WTC11 (cell line): ENCODE measurements around the gene CORO2B. TPM values are rescaled to one million over a fixed set of nuclear protein-coding genes. Genes with fewer than 3 reads are reported as not detected.

Source experiments
- ATAC-seq: fragments of 200-7000 bp; cut with Tn5 transposase; 2 replicates; pipeline ENCODE4 v1.10.0; 2021; ENCODE audit warnings: mild to moderate bottlenecking, moderate library complexity
- CTCF ChIA-PET: fragments of 300-600 bp; sonication (Branson Sonifier 250); formaldehyde crosslinking; loops from one replicate; lab custom pipeline; 2021; ENCODE audit warnings: antibody characterized with exemption; lab: Charles Lee
- POLR2A ChIA-PET: fragments of 350-600 bp; sonication (Branson Sonifier 250); formaldehyde crosslinking; loops from one replicate; lab custom pipeline; 2021; ENCODE audit warnings: antibody characterized with exemption; lab: Charles Lee
- DNase-seq: peaks from one replicate; pipeline ENCODE4 v3.0.0; 2021; ENCODE audit warnings: low spot score
- H3K27ac Mint-ChIP-seq: 2 replicates; pipeline ENCODE4 v1.8.0; 2021; ENCODE audit warnings: mixed read lengths
- H3K27me3 Mint-ChIP-seq: 2 replicates; pipeline ENCODE4 v1.8.0; 2021; ENCODE audit warnings: low read depth, mild to moderate bottlenecking, moderate library complexity, mixed read lengths
- H3K36me3 Mint-ChIP-seq: 2 replicates; pipeline ENCODE4 v1.8.0; 2021; ENCODE audit warnings: mixed read lengths
- H3K4me1 Mint-ChIP-seq: 2 replicates; pipeline ENCODE4 v1.8.0; 2022; ENCODE audit warnings: mixed read lengths
- H3K4me3 Mint-ChIP-seq: 2 replicates; pipeline ENCODE4 v1.8.0; 2021; ENCODE audit warnings: mild to moderate bottlenecking, moderate library complexity, mixed read lengths
- H3K9me3 Mint-ChIP-seq: 2 replicates; pipeline ENCODE4 v1.8.0; 2021; ENCODE audit warnings: mixed read lengths
- IRF2 ChIP-seq: sonication (generic); formaldehyde crosslinking; IDR thresholded peaks from 2 replicates; pipeline ENCODE4 v1.8.0; 2022; ENCODE audit warnings: low read depth, missing genetic modification reagents, borderline replicate concordance
- MXD4 ChIP-seq: fragments of 250-450 bp; sonication (Bioruptor Pico); IDR thresholded peaks from 2 replicates; pipeline ENCODE4 v1.8.0; 2021; ENCODE audit warnings: mild to moderate bottlenecking, moderate library complexity, borderline replicate concordance
- NFYB ChIP-seq: sonication (generic); formaldehyde crosslinking; conservative IDR thresholded peaks from 2 replicates; pipeline ENCODE4 v1.8.0; 2022; ENCODE audit warnings: low read depth, missing genetic modification reagents
- NR3C1 ChIP-seq: sonication (generic); formaldehyde crosslinking; conservative IDR thresholded peaks from 2 replicates; pipeline ENCODE4 v1.8.1; 2023; ENCODE audit warnings: low read depth, mild to moderate bottlenecking, missing genetic modification reagents
- RELA ChIP-seq: sonication (generic); formaldehyde crosslinking; IDR thresholded peaks from 2 replicates; pipeline ENCODE4 v1.8.1; 2022; ENCODE audit warnings: missing genetic modification reagents, mild to moderate bottlenecking, borderline replicate concordance
- TP53 ChIP-seq: sonication (generic); formaldehyde crosslinking; IDR thresholded peaks from 2 replicates; pipeline ENCODE4 v1.8.1; 2023; ENCODE audit warnings: mild to moderate bottlenecking, missing genetic modification reagents
- ZNF317 ChIP-seq: sonication (generic); formaldehyde crosslinking; IDR thresholded peaks from 2 replicates; pipeline ENCODE4 v1.8.1; 2023; ENCODE audit warnings: low read depth, mild to moderate bottlenecking, moderate library complexity, missing genetic modification reagents, borderline replicate concordance
- ZNF396 ChIP-seq: fragments of 250-450 bp; sonication (Bioruptor Pico); IDR thresholded peaks from 2 replicates; pipeline ENCODE4 v1.8.0; 2021; ENCODE audit warnings: mild to moderate bottlenecking, moderate library complexity, borderline replicate concordance
- total RNA-seq: library from RNA; stranded (reverse); gene quantifications from 3 replicates; pipeline ENCODE4 v1.2.3, GENCODE V29; 2021
- TF ChIP-seq, protein P1 (sequence below): fragments of 250-450 bp; sonication (Bioruptor Pico); conservative IDR thresholded peaks from 2 replicates; pipeline ENCODE4 v1.9.0; 2021; ENCODE audit warnings: mild to moderate bottlenecking
- TF ChIP-seq, protein P2 (sequence below): sonication (generic); formaldehyde crosslinking; IDR thresholded peaks from 2 replicates; pipeline ENCODE4 v1.8.0; 2022; ENCODE audit warnings: missing genetic modification reagents
- TF ChIP-seq, protein P3 (sequence below): fragments of 200-600 bp; IDR thresholded peaks from 2 replicates; pipeline ENCODE4 v1.8.0; 2022; ENCODE audit warnings: antibody characterized with exemption
- TF ChIP-seq, protein P4 (sequence below): sonication (generic); formaldehyde crosslinking; IDR thresholded peaks from 2 replicates; pipeline ENCODE4 v1.8.0; 2023; ENCODE audit warnings: mild to moderate bottlenecking, missing genetic modification reagents
- TF ChIP-seq, protein P5 (sequence below): sonication (generic); formaldehyde crosslinking; IDR thresholded peaks from 2 replicates; pipeline ENCODE4 v1.8.1; 2023; ENCODE audit warnings: mild to moderate bottlenecking, moderate library complexity, missing genetic modification reagents
- TF ChIP-seq, protein P6 (sequence below): sonication (generic); formaldehyde crosslinking; IDR thresholded peaks from 2 replicates; pipeline ENCODE4 v1.8.1; 2022; ENCODE audit warnings: mild to moderate bottlenecking, missing genetic modification reagents, moderate library complexity, borderline replicate concordance
- TF ChIP-seq, protein P7 (sequence below): sonication (generic); formaldehyde crosslinking; IDR thresholded peaks from 2 replicates; pipeline ENCODE4 v1.8.0; 2022; ENCODE audit warnings: mild to moderate bottlenecking, missing genetic modification reagents
- TF ChIP-seq, protein P8 (sequence below): sonication (generic); formaldehyde crosslinking; IDR thresholded peaks from 2 replicates; pipeline ENCODE4 v1.8.1; 2023; ENCODE audit warnings: mild to moderate bottlenecking, missing genetic modification reagents, borderline replicate concordance

Gene CORO2B
- total RNA-seq, 1 experiment from 2014 or later = 4.9 TPM

DNA sequence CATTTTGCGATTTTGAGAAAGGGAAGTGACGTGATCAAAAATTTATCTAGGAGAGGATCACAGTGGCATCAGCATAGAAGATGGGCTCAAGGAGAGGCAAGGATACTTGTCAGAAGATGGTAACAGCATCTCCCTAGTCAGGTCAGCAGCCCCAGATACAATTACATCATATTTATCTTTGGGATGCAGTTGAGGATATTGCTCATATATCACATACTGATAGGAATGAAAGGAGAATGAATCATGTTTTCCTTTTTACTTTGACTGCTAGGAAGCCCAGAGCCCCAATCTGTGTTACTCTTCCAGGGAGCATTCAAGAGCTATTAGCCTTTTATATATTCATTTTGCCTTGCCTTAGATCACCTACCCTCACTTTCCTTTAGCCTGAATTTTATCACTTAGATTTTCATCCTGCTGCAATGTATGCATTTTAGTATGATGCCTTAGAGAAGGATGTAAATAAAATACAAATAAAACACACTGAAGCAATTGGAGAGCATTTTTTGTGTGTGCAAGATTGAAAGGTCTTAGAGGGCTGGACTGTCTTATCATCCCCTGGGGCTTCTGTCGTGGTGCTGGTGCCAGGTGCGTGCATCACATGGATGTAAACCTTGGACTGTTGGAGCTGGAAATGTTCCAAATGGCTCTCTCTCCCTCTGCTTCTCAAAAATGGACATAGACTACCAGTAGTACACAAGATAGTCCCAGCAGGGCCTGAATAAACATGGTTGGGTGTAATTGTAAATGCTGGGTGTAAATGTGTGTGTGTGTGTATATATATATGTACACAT, 40.3 kb downstream of the CORO2B start:
- Mint-ChIP-seq H3K27me3 (peaks cover 3% of the 10 kb centered on the region; the same call in 1 of the 2 replicates), H3K4me1 (peaks cover 21% of the 10 kb centered on the region), H3K9me3 (peaks cover 5% of the 10 kb centered on the region), H3K27ac (no peak overlapping the region), H3K4me3 (no peak overlapping the region), H3K36me3 (peaks cover 3% of the 10 kb centered on the region; the same call in 1 of the 2 replicates)
- CTCF ChIA-PET = no interaction called here
- no peak for DNase-seq
- ATAC-seq = no peak
- POLR2A ChIA-PET = no interaction called here
- TF ChIP-seq, protein P1, sequence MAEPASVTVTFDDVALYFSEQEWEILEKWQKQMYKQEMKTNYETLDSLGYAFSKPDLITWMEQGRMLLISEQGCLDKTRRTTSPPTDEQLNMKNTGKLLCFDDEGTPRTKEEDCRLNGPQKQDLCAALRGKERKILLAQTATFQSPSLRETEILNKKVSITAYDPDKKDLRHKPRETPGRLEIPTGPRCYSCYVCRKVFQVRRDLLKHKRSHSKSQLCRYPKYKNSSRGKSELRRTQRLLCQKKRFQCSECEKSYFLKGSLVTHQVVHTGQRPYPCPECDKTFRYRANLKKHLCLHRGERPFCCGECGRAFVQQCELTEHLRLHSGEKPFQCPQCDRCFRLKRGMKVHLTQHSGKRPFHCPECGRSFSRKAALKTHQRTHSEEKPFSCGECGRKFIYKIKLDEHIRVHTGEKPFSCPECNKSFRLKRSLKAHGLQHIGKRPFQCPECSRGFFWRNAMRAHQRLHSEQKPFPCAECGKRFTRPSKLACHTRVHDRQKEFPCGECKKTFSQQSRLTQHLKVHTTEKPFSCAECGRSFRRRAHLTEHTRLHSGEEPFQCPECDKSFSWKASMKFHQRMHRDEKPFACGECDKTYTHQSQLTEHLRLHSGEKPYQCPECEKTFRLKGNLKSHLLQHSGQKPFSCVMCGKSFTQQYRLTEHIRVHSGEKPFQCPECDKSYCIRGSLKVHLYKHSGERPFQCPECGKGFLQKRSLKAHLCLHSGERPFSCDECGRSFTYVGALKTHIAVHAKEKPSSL = no peak
- TF ChIP-seq, protein P2, sequence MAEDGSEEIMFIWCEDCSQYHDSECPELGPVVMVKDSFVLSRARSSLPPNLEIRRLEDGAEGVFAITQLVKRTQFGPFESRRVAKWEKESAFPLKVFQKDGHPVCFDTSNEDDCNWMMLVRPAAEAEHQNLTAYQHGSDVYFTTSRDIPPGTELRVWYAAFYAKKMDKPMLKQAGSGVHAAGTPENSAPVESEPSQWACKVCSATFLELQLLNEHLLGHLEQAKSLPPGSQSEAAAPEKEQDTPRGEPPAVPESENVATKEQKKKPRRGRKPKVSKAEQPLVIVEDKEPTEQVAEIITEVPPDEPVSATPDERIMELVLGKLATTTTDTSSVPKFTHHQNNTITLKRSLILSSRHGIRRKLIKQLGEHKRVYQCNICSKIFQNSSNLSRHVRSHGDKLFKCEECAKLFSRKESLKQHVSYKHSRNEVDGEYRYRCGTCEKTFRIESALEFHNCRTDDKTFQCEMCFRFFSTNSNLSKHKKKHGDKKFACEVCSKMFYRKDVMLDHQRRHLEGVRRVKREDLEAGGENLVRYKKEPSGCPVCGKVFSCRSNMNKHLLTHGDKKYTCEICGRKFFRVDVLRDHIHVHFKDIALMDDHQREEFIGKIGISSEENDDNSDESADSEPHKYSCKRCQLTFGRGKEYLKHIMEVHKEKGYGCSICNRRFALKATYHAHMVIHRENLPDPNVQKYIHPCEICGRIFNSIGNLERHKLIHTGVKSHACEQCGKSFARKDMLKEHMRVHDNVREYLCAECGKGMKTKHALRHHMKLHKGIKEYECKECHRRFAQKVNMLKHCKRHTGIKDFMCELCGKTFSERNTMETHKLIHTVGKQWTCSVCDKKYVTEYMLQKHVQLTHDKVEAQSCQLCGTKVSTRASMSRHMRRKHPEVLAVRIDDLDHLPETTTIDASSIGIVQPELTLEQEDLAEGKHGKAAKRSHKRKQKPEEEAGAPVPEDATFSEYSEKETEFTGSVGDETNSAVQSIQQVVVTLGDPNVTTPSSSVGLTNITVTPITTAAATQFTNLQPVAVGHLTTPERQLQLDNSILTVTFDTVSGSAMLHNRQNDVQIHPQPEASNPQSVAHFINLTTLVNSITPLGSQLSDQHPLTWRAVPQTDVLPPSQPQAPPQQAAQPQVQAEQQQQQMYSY (CRISPR knock-in tag) = no peak
- TF ChIP-seq IRF2 (CRISPR knock-in tag) (no peak), TP53 (no peak), NR3C1 (CRISPR knock-in tag) (no peak), ZNF317 (CRISPR knock-in tag) (no peak), RELA (CRISPR knock-in tag) (no peak), MXD4 (CRISPR knock-in tag) (no peak), NFYB (CRISPR knock-in tag) (no peak), ZNF396 (no peak)
- TF ChIP-seq, protein P3, sequence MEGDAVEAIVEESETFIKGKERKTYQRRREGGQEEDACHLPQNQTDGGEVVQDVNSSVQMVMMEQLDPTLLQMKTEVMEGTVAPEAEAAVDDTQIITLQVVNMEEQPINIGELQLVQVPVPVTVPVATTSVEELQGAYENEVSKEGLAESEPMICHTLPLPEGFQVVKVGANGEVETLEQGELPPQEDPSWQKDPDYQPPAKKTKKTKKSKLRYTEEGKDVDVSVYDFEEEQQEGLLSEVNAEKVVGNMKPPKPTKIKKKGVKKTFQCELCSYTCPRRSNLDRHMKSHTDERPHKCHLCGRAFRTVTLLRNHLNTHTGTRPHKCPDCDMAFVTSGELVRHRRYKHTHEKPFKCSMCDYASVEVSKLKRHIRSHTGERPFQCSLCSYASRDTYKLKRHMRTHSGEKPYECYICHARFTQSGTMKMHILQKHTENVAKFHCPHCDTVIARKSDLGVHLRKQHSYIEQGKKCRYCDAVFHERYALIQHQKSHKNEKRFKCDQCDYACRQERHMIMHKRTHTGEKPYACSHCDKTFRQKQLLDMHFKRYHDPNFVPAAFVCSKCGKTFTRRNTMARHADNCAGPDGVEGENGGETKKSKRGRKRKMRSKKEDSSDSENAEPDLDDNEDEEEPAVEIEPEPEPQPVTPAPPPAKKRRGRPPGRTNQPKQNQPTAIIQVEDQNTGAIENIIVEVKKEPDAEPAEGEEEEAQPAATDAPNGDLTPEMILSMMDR = no peak
- TF ChIP-seq, protein P4, sequence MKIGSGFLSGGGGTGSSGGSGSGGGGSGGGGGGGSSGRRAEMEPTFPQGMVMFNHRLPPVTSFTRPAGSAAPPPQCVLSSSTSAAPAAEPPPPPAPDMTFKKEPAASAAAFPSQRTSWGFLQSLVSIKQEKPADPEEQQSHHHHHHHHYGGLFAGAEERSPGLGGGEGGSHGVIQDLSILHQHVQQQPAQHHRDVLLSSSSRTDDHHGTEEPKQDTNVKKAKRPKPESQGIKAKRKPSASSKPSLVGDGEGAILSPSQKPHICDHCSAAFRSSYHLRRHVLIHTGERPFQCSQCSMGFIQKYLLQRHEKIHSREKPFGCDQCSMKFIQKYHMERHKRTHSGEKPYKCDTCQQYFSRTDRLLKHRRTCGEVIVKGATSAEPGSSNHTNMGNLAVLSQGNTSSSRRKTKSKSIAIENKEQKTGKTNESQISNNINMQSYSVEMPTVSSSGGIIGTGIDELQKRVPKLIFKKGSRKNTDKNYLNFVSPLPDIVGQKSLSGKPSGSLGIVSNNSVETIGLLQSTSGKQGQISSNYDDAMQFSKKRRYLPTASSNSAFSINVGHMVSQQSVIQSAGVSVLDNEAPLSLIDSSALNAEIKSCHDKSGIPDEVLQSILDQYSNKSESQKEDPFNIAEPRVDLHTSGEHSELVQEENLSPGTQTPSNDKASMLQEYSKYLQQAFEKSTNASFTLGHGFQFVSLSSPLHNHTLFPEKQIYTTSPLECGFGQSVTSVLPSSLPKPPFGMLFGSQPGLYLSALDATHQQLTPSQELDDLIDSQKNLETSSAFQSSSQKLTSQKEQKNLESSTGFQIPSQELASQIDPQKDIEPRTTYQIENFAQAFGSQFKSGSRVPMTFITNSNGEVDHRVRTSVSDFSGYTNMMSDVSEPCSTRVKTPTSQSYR (CRISPR knock-in tag) = no peak
- TF ChIP-seq, protein P5, sequence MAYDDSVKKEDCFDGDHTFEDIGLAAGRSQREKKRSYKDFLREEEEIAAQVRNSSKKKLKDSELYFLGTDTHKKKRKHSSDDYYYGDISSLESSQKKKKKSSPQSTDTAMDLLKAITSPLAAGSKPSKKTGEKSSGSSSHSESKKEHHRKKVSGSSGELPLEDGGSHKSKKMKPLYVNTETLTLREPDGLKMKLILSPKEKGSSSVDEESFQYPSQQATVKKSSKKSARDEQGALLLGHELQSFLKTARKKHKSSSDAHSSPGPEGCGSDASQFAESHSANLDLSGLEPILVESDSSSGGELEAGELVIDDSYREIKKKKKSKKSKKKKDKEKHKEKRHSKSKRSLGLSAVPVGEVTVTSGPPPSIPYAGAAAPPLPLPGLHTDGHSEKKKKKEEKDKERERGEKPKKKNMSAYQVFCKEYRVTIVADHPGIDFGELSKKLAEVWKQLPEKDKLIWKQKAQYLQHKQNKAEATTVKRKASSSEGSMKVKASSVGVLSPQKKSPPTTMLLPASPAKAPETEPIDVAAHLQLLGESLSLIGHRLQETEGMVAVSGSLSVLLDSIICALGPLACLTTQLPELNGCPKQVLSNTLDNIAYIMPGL (CRISPR knock-in tag) = no peak
- TF ChIP-seq, protein P6, sequence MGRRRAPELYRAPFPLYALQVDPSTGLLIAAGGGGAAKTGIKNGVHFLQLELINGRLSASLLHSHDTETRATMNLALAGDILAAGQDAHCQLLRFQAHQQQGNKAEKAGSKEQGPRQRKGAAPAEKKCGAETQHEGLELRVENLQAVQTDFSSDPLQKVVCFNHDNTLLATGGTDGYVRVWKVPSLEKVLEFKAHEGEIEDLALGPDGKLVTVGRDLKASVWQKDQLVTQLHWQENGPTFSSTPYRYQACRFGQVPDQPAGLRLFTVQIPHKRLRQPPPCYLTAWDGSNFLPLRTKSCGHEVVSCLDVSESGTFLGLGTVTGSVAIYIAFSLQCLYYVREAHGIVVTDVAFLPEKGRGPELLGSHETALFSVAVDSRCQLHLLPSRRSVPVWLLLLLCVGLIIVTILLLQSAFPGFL = no peak
- TF ChIP-seq, protein P7, sequence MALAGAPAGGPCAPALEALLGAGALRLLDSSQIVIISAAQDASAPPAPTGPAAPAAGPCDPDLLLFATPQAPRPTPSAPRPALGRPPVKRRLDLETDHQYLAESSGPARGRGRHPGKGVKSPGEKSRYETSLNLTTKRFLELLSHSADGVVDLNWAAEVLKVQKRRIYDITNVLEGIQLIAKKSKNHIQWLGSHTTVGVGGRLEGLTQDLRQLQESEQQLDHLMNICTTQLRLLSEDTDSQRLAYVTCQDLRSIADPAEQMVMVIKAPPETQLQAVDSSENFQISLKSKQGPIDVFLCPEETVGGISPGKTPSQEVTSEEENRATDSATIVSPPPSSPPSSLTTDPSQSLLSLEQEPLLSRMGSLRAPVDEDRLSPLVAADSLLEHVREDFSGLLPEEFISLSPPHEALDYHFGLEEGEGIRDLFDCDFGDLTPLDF = no peak
- TF ChIP-seq, protein P8, sequence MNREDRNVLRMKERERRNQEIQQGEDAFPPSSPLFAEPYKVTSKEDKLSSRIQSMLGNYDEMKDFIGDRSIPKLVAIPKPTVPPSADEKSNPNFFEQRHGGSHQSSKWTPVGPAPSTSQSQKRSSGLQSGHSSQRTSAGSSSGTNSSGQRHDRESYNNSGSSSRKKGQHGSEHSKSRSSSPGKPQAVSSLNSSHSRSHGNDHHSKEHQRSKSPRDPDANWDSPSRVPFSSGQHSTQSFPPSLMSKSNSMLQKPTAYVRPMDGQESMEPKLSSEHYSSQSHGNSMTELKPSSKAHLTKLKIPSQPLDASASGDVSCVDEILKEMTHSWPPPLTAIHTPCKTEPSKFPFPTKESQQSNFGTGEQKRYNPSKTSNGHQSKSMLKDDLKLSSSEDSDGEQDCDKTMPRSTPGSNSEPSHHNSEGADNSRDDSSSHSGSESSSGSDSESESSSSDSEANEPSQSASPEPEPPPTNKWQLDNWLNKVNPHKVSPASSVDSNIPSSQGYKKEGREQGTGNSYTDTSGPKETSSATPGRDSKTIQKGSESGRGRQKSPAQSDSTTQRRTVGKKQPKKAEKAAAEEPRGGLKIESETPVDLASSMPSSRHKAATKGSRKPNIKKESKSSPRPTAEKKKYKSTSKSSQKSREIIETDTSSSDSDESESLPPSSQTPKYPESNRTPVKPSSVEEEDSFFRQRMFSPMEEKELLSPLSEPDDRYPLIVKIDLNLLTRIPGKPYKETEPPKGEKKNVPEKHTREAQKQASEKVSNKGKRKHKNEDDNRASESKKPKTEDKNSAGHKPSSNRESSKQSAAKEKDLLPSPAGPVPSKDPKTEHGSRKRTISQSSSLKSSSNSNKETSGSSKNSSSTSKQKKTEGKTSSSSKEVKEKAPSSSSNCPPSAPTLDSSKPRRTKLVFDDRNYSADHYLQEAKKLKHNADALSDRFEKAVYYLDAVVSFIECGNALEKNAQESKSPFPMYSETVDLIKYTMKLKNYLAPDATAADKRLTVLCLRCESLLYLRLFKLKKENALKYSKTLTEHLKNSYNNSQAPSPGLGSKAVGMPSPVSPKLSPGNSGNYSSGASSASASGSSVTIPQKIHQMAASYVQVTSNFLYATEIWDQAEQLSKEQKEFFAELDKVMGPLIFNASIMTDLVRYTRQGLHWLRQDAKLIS (CRISPR knock-in tag) = no peak
